Glutamatergic neuron (in vitro differentiated cells): Measurements from ENCODE around the gene RBFOX2. TPM values are rescaled to one million over a fixed set of nuclear protein-coding genes. Genes with fewer than 3 reads are reported as not detected.

Source experiments
- DNase-seq: peaks from one replicate; pipeline ENCODE4 v3.0.0; 2022
- H3K27ac Mint-ChIP-seq: one replicate; pipeline ENCODE4 v1.8.0; 2020; ENCODE audit warnings: mild to moderate bottlenecking, mixed read lengths, inconsistent platforms; ENCODE audit not compliant: unreplicated experiment
- H3K27me3 Mint-ChIP-seq: one replicate; pipeline ENCODE4 v1.8.0; 2020; ENCODE audit warnings: mild to moderate bottlenecking, moderate library complexity, mixed read lengths, inconsistent platforms; ENCODE audit not compliant: unreplicated experiment
- H3K36me3 Mint-ChIP-seq: one replicate; pipeline ENCODE4 v1.8.0; 2020; ENCODE audit warnings: mild to moderate bottlenecking, mixed read lengths, inconsistent platforms; ENCODE audit not compliant: unreplicated experiment
- H3K4me1 Mint-ChIP-seq: one replicate; pipeline ENCODE4 v1.8.0; 2020; ENCODE audit warnings: mild to moderate bottlenecking, low read depth, mixed read lengths, inconsistent platforms; ENCODE audit not compliant: unreplicated experiment
- H3K4me3 Mint-ChIP-seq: one replicate; pipeline ENCODE4 v1.8.0; 2020; ENCODE audit warnings: mild to moderate bottlenecking, mixed read lengths, inconsistent platforms; ENCODE audit not compliant: unreplicated experiment
- H3K9me3 Mint-ChIP-seq: one replicate; pipeline ENCODE4 v1.8.0; 2020; ENCODE audit warnings: mild to moderate bottlenecking, moderate library complexity, mixed read lengths, inconsistent platforms; ENCODE audit not compliant: unreplicated experiment
- total RNA-seq: library from RNA; stranded (reverse); fragmentation: NEBNext Ultra II Directional; extraction: Animal tissue kit (Norgen Biotek cat#: 25700); gene quantifications from one replicate; pipeline ENCODE4 v1.2.1, GENCODE V29; 2021; ENCODE audit not compliant: unreplicated experiment
- TF ChIP-seq, protein P1 (sequence below): fragments of 200-600 bp; sonication (generic); IDR thresholded peaks from one replicate; pipeline ENCODE4 v1.5.0; 2021; ENCODE audit not compliant: partially characterized antibody, unreplicated experiment

Gene RBFOX2
- total RNA-seq, 1 donor from 2014 or later, result 380 TPM

DNA sequence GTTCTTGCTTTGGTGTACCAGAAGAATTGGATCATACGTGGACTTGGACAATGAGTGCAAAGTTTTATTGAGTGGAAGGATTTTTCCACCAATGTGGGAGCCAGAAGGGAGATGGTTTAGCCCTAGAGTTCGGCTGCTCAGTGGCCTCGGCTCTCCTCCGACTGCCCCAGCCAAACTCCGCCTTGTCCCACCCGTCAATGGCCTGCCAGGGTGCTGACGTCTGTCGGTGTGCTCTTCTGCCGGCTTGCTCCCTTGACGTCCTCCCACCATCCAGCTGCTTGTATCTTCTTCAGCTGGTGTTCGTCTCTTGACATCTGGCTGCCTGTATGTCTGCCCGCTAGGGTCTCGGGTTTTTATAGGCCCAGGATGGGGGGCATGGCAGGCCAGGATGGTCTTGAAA is 156.2 kb downstream of the RBFOX2 start:
- DNase-seq, result no peak
- Mint-ChIP-seq H3K4me3 (no peak overlapping the region), H3K9me3 (no peaks in the 10 kb centered on the region), H3K27ac (no peak overlapping the region), H3K36me3 (no peaks in the 10 kb centered on the region), H3K4me1 (no peaks in the 10 kb centered on the region), H3K27me3 (no peaks in the 10 kb centered on the region)
- TF ChIP-seq, protein P1, sequence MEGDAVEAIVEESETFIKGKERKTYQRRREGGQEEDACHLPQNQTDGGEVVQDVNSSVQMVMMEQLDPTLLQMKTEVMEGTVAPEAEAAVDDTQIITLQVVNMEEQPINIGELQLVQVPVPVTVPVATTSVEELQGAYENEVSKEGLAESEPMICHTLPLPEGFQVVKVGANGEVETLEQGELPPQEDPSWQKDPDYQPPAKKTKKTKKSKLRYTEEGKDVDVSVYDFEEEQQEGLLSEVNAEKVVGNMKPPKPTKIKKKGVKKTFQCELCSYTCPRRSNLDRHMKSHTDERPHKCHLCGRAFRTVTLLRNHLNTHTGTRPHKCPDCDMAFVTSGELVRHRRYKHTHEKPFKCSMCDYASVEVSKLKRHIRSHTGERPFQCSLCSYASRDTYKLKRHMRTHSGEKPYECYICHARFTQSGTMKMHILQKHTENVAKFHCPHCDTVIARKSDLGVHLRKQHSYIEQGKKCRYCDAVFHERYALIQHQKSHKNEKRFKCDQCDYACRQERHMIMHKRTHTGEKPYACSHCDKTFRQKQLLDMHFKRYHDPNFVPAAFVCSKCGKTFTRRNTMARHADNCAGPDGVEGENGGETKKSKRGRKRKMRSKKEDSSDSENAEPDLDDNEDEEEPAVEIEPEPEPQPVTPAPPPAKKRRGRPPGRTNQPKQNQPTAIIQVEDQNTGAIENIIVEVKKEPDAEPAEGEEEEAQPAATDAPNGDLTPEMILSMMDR, result no peak

DNA sequence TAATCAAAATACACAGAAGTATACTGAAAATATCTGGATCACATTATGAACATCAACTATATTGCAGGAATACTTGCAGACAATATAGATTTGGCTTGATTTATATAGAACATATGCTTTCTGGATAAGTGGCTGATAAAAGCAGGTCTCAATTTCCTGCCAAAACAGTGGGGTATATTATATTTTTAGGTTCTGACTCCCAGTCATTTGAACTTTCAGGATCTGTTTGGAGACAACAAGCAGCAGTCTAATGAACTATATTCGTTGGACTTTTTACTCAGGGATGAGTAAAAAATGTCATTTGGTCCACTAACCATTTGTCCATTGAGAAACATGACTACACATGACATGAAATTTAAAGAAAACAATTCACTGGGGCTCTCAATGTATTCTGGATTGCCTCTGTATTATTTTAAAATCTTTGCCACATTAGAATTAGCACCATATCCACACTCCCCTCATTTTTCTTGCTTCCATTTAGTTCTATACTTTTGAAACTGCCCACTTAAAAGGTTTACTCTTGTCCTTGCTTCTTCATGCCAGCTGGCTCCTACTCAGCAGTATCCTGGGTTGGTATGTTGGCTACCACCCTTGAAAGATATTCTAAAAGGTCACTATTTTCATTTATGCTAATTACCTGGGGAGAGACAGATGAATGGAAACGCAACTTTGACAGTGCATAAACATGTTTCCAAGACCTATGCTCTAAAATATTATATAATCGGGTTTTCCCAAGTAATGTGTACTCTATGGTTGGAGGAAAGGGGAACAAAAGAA is 157.9 kb downstream of the RBFOX2 start:
- DNase-seq, result no peak
- Mint-ChIP-seq H3K36me3 (no peaks in the 10 kb centered on the region), H3K27me3 (no peaks in the 10 kb centered on the region), H3K4me3 (no peak overlapping the region), H3K27ac (no peak overlapping the region), H3K4me1 (peaks cover 2% of the 10 kb centered on the region), H3K9me3 (no peaks in the 10 kb centered on the region)
- TF ChIP-seq, protein P1, result no peak

DNA sequence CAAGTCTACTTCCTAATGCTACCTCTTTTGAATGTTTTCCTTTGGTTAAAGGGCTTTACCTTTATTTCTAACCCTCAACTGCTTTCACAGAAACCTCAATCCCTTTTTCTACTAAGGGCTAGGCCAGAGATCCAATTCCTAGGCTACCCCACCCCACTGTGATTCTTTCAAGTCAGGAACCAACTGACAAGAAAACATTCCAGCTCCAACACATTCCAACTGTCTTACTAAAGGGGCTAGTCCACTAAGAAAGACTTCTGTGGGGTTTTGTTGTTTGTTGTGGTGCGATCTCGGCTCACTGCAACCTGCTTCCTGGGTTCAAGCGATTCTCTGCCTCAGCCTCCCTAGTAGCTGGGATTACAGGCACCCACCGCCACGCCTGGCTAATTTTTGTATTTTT is 159.7 kb downstream of the RBFOX2 start:
- H3K4me3 Mint-ChIP-seq, result no peak overlapping the region
- peaks cover 7% of the 10 kb centered on the region for H3K4me1 Mint-ChIP-seq
- H3K27me3 Mint-ChIP-seq, result no peaks in the 10 kb centered on the region
- TF ChIP-seq, protein P1, result no peak
- H3K27ac Mint-ChIP-seq, result no peak overlapping the region
- H3K9me3 Mint-ChIP-seq, result no peaks in the 10 kb centered on the region
- no peaks in the 10 kb centered on the region for H3K36me3 Mint-ChIP-seq
- DNase-seq, result no peak

DNA sequence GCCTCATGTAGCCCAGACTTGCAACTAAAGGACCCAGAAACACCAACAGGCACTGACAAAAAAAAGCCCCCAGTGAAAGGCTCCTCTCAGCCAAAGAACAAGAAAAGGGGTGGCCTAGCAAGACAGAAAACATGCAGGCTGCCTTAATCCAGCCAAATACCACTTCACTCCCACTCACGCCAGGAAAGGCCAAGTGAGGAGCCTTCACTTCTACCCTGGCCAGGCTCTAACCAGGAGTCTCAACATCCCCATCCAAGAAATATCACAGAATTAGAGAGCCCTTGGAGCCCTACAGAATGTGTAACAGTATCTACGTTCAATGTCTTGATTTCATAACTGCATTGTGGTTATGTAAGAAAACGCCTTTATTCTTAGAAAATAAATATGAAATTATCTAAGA is 162.0 kb downstream of the RBFOX2 start:
- H3K4me3 Mint-ChIP-seq, result no peak overlapping the region
- no peaks in the 10 kb centered on the region for H3K27me3 Mint-ChIP-seq
- no peak overlapping the region for H3K27ac Mint-ChIP-seq
- no peaks in the 10 kb centered on the region for H3K36me3 Mint-ChIP-seq
- H3K4me1 Mint-ChIP-seq, result peaks cover 25% of the 10 kb centered on the region
- no peak for DNase-seq
- TF ChIP-seq, protein P1, result no peak
- peaks cover 2% of the 10 kb centered on the region for H3K9me3 Mint-ChIP-seq

DNA sequence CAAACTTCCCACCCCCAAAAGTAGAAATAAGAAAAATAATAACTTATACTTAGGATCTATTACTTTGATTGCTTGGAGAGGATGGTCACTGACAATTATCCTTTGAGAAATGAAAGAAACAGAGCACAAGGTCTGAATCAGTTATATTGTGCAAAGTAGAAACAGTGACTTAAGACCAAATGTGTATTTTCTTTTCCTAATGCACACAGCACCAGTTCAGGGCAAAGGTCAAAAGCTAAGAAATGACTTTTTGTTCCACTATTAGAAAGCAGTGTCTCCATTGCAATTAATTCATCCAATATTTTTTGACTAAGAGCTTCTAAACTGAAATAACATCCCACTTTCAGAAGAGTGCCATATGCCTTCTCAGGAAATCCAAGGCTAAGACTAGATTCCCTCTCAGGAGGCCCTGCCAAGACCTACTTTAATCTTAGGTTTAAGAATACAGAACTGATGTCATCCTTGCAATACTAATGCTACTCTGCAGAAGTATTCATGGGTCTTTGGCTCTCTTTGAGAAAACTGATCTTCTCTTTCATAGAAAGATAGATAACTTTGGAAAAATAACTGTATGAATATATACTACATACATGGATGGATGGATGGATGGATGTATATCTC is 164.0 kb downstream of the RBFOX2 start:
- TF ChIP-seq, protein P1, result no peak
- H3K27me3 Mint-ChIP-seq, result no peaks in the 10 kb centered on the region
- no peak for DNase-seq
- no peaks in the 10 kb centered on the region for H3K36me3 Mint-ChIP-seq
- peaks cover 2% of the 10 kb centered on the region for H3K9me3 Mint-ChIP-seq
- H3K27ac Mint-ChIP-seq, result no peak overlapping the region
- H3K4me1 Mint-ChIP-seq, result peaks cover 25% of the 10 kb centered on the region
- no peak overlapping the region for H3K4me3 Mint-ChIP-seq
